Ishikawa (cell line): ENCODE data around the gene BEX3.

Experiments
- CREB1 ChIP-seq: IDR thresholded peaks from 2 replicates; pipeline ENCODE4 v1.6.1; 2012; ENCODE audit warnings: low read depth
- EP300 ChIP-seq: IDR thresholded peaks from 2 replicates; pipeline ENCODE4 v1.6.1; 2012; ENCODE audit warnings: borderline replicate concordance
- FOXM1 ChIP-seq: IDR thresholded peaks from 2 replicates; pipeline ENCODE4 v1.6.1; 2012; ENCODE audit warnings: low read depth, borderline replicate concordance
- MAX ChIP-seq: IDR thresholded peaks from 2 replicates; pipeline ENCODE4 v1.6.1; 2012
- NFIC ChIP-seq: IDR thresholded peaks from 2 replicates; pipeline ENCODE4 v1.6.1; 2012
- RAD21 ChIP-seq: IDR thresholded peaks from 2 replicates; pipeline ENCODE4 v1.6.1; 2012; ENCODE audit warnings: low read depth
- REST ChIP-seq: IDR thresholded peaks from 2 replicates; pipeline ENCODE4 v1.6.1; 2012; ENCODE audit warnings: low read depth, mild to moderate bottlenecking
- TAF1 ChIP-seq: IDR thresholded peaks from 2 replicates; pipeline ENCODE4 v1.6.1; 2012; ENCODE audit warnings: low read depth, mild to moderate bottlenecking
- TCF12 ChIP-seq: IDR thresholded peaks from 2 replicates; pipeline ENCODE4 v1.6.1; 2012; ENCODE audit warnings: low read depth
- TEAD4 ChIP-seq: IDR thresholded peaks from 2 replicates; pipeline ENCODE4 v1.6.1; 2012
- YY1 ChIP-seq: IDR thresholded peaks from 2 replicates; pipeline ENCODE4 v1.6.1; 2012; ENCODE audit warnings: low read depth
- ZBTB7A ChIP-seq: IDR thresholded peaks from 2 replicates; pipeline ENCODE4 v1.6.1; 2012; ENCODE audit warnings: low read depth

GRCh38 chrX:103382877-103383276 is 6.5 kb downstream of the BEX3 start:
- TF ChIP-seq RAD21 = no peak
- no peak for TF ChIP-seq FOXM1
- no peak for TF ChIP-seq TCF12
- no peak for TF ChIP-seq YY1
- no peak for TF ChIP-seq TAF1
- no peak for TF ChIP-seq CREB1
- TF ChIP-seq ZBTB7A = no peak
- no peak for TF ChIP-seq TEAD4
- TF ChIP-seq EP300 = no peak
- TF ChIP-seq REST = no peak
- TF ChIP-seq NFIC = no peak
- no peak for TF ChIP-seq MAX
